ENCODE results near the gene MGAM2. TPM values are rescaled to one million over a fixed set of nuclear protein-coding genes. Genes with fewer than 3 reads are reported as not detected.

Gene MGAM2
- total RNA-seq, 1 donor from 2014 or later: 0.07 TPM

DNA sequence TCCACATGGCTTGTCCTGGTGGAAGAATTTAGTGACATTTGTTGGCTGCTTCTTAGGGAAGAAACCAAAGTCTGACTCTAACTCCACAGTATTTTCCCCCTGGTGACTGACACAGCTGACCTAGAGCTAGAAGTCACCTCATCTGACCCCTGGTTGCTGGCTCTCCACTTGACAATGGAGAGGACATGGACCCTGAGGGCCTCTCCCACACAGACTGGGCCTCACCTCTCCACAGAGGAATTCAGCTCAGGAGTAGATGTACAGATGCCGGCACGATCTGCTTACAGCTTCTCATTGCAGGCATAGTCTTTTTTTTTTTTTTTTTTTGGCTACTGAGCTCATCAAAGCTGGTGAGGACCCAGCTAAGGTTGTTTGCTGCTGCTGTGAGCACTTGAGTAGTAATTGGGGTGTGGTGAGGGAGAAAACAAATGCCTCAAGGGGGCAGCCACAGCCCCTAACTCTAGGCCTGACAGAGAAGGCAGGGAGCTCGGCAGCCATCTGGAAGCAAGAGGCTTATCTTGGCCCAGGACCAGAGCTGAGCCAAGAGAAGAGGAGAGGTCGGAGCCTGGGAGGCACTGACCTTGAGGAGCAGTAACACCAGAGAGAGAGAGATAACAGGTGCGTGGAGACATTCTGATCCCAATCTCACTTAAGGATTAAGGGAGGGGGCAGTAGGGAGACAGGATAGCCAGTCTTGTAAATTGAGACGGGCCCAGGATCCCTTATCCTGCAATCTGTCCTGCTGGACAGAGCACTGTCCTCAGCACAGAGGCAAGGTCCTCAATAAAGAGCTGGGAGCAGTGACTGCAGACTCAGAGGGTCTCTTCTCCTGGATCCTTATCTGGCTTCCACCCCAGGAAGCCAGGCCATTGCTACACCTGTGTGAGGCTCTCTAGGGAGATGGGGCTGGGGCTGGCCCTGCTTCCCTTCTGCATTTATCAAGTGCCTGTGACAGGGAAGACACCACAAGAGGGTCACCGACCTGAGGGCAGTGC, 136.9 kb downstream of the MGAM2 start:
- intact Hi-C loops (cut with micrococcal nuclease): no loop called here
- ATAC-seq: no peak
- no peak for DNase-seq

DNA sequence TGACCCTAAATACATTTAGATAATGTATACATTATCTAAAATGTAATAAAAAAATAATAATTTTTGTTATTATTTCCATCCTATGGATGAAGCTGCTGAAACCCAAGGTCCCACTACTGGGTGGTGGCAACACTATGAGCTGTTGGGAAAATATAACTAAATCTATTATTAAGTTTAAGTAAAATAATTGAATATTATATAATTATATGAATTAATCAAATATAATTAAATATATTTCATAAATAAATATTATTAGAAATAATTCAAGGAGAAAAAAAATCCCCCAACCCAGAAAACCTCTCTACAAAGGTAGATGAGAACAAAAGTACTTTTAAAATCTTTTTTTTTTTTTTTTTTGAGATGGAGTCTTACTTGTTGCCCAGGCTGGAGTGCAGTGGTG, 138.4 kb downstream of the MGAM2 start:
- DNase-seq: no peak
- ATAC-seq: no peak
- intact Hi-C loops (cut with micrococcal nuclease): no loop called here

DNA sequence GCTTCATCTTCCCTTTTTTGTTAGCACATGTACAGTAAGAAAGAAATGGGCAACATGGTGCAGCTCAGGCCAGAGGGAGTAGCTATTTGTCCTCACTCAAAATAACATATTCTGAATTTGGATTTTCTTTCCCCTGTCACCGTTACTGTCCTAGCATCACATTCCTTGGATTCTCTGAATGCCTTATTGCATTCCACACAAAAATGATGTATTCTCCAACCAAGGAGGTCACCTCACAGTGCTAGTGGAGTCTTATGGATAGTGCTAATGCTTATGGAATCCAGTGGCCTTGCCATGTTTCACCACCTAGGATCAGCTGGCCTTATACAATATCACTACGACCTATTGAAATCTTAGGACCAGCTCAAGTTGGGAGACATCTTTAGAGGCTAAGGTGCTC, 139.2 kb downstream of the MGAM2 start:
- intact Hi-C loops (cut with micrococcal nuclease): no loop called here
- DNase-seq (no peak), ATAC-seq (no peak)

DNA sequence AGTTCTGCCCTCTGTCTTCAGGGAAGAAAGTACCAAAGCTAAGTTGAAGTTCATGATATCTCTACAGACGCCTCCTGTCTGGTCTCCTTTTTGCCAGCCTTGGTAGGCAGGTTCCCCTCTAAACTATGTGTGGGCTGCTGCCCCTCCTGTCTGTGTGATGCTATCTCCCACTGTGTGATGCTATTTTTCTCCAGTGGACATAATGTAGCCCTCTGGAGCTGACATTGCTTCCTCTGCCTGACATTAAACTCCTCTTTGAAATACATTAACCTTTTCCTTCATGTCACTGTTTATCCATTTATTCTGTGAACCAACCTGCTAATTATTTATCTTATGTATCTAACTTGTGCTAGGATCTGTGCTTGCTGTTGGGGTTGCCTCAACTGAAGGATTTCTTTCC, 146.4 kb downstream of the MGAM2 start, which contains the start of gene PRSS58:
PRSS58 (minus strand) TSS at position 101 of the 400 bp plus-strand sequence. CDS start 351 bp downstream, outside the sequence.
- DNase-seq: no peak
- intact Hi-C loops (cut with micrococcal nuclease): no loop called here
- ATAC-seq: no peak

DNA sequence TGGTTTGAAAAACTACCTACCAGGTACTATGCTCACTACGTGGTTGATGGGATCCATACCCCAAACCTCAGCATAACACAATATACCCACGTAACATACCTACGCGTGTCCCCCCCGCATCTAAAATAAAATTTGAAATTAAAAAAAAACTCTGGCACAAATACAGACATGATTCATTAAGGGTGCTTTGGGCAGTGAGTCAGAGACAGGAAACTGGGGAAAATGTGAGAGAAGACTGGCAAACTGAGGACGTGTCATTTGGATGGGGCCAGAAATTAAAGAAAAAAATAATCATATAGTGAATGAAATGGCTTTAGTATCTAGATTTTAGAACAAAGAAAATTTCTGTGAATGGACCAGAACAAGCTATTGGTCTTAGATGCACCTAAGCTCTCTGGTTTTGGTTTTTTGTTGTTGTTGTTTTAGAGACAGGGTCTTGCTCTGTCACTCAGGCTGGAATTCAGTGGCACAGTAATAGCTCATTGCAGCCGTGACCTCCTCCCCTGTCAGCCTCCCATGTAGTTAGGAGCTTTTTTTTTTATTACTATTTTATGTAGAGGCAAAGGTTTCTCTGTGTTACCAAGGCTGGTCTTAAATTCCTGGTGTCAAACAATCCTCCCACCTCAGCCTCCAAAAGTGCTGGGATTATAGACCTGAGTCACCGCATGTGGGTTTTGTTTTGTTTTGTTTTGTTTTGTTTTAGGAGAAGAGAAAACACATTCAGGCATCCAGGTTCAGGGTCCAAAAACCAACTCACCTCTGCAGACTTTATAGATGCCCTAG, 152.3 kb downstream of the MGAM2 start:
- intact Hi-C loops (cut with micrococcal nuclease): no loop called here
- DNase-seq: no peak
- ATAC-seq: no peak

Other genes starting within 250 kb of the MGAM2 start
- not detected for gene OR9A4, start 195.3 kb upstream of the MGAM2 start, total RNA-seq
- 0.50 TPM for gene CLEC5A, start 164.7 kb upstream of the MGAM2 start, total RNA-seq
- not detected for gene TAS2R38, start 137.9 kb upstream of the MGAM2 start, total RNA-seq
- gene MGAM, start 115.8 kb upstream of the MGAM2 start, total RNA-seq: 1.1 TPM
- gene PRSS58, start 146.3 kb downstream of the MGAM2 start, total RNA-seq: not detected

Measured in left ventricle myocardium superior (tissue), 1 donor.